BLaER1 treated with 17β-estradiol and CSF1 and Interleukin-3, amounts not matched to agents 10 nM and 100 nM (cell line): Measurements from ENCODE around the gene PHF19.

ENCODE experiments used
- H3K27ac ChIP-seq, 11 experiments: shearing (Covaris generic); formaldehyde crosslinking; 2 replicates each; pipeline ENCODE4 v1.8.1; 2022
- H3K27me3 ChIP-seq, 11 experiments: shearing (Covaris generic); formaldehyde crosslinking; 2 replicates each; pipeline ENCODE4 v1.8.1; 2022
- H3K36me3 ChIP-seq, 11 experiments: shearing (Covaris generic); formaldehyde crosslinking; 2 replicates each; pipeline ENCODE4 v1.8.1; 2022
- H3K4me1 ChIP-seq, 10 experiments: shearing (Covaris generic); formaldehyde crosslinking; 2 replicates each; pipeline ENCODE4 v1.8.1; 2022
- H3K4me2 ChIP-seq, 11 experiments: shearing (Covaris generic); formaldehyde crosslinking; 2 replicates each; pipeline ENCODE4 v1.8.1; 2022
- H3K4me3 ChIP-seq, 10 experiments: shearing (Covaris generic); formaldehyde crosslinking; 2 replicates each; pipeline ENCODE4 v1.8.1; 2022
- H3K9ac ChIP-seq, 11 experiments: shearing (Covaris generic); formaldehyde crosslinking; 2 replicates each; pipeline ENCODE4 v1.8.1; 2022
- H3K9me3 ChIP-seq, 11 experiments: shearing (Covaris generic); formaldehyde crosslinking; replicated peaks in 1 of 11; 2 replicates each; pipeline ENCODE4 v1.8.1; 2022
- H4K20me1 ChIP-seq, 11 experiments: shearing (Covaris generic); formaldehyde crosslinking; 2 replicates each; pipeline ENCODE4 v1.8.1; 2022
- Cebpa-rat ChIP-seq, 11 experiments: shearing (Covaris generic); IDR thresholded peaks; 2 replicates each; pipeline ENCODE4 v1.8.1; 2022

The PHF19 gene

DNA sequence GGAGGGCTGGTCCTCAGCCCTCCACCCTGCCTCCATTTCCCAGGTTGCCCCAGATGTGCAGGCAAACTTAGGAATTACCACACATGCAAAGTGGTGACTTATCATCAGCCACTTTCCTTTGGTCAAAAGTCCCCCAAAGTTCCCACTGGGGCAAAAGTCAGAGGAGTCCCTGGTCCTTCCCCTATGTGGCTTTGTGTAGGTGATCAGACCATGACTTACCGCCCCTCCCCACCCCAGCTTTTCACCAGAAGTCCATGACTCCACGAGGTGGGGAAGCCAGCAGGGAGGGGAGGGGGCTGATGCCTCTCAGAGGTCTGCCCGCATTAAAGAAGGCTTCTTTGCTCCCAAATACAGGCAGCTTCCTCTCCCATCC, 43.8 kb upstream of the PHF19 start:
- Histone ChIP-seq H3K9ac (no peak overlapping the region), H3K4me3 (no peak overlapping the region), H3K9me3 (peaks cover 0 to 6% (median 0%) of the 10 kb centered on the region in 11 experiments; a peak in 4 of 22 replicates), H3K4me2 (peak overlapping the region; percentile 2 to 64 (median 38); a peak in 17 of 22 replicates), H3K27me3 (no peaks in the 10 kb centered on the region), H4K20me1 (no peaks in the 10 kb centered on the region), H3K27ac (peak overlapping the region in 1 of 11 experiments; percentile 1; a peak in 1 of 22 replicates), H3K36me3 (peaks cover 0 to 6% (median 0%) of the 10 kb centered on the region in 11 experiments; a peak in 2 of 22 replicates), H3K4me1 (peaks cover 28 to 46% (median 32%) of the 10 kb centered on the region in 10 experiments)
- no peak for TF ChIP-seq Cebpa-rat (IDR thresholded peaks at IDR 0.05)

DNA sequence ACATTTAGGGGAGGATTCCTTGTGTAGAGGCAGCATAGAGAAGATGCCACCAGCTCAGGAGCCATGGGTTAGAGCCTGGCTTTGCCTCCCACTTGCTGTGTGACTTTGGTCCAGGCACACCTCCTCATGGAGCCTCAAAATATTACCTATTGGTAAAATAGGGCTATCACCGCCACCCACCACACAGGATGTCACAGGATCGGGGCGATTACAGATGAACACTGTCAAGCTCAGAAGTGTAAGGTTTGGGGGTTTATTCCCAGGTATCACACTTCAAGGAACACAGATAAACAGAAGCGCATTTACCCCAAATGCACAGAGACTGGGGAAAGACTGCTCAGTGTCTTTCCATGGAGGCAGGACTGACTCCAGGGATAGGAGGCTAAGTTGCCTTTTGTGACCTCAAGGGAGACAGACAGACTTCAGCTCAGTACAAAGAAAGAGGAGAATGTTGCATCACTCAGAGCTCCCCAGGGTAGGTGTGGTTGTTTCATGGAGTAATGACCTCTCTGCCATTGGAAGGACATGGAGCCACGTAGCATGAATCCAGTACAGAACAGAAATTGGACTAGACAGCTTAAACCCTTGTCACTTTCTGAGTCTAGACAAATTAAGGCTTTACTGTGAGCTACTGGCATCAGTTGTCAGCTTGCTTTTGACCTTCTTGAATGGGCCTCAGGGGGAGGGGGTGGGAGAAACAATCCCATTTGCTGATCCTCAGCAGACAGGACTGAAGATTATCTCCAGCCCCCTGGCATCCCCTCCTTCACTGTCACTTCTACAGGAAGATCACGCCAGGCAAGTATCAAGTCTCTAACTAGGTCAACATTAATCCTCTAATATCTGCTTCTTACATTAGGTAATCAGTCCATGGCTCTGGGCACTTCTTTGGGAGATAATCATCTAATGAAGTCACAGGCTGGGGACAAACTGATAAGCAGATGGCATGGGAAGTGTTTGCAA, 43.1 kb upstream of the PHF19 start:
- Histone ChIP-seq H3K9me3 (peaks cover 0 to 6% (median 0%) of the 10 kb centered on the region in 11 experiments; a peak in 4 of 22 replicates), H3K4me3 (no peak overlapping the region), H3K27me3 (no peaks in the 10 kb centered on the region), H3K36me3 (peaks cover 0 to 6% (median 0%) of the 10 kb centered on the region in 11 experiments; a peak in 2 of 22 replicates), H4K20me1 (no peaks in the 10 kb centered on the region), H3K27ac (peak overlapping the region in 2 of 11 experiments; percentile 1 to 11; a peak in 1 of 22 replicates), H3K4me2 (peak overlapping the region; percentile 2 to 64 (median 38); a peak in 20 of 22 replicates), H3K9ac (peak overlapping the region in 1 of 11 experiments; percentile 17; a peak in 1 of 22 replicates), H3K4me1 (peaks cover 21 to 40% (median 25%) of the 10 kb centered on the region in 10 experiments)
- 0 out of 22 replicates have a peak, but pooled peaks of 1 of the 11 experiments have one; percentile 17 for TF ChIP-seq Cebpa-rat (IDR thresholded peaks at IDR 0.05)

DNA sequence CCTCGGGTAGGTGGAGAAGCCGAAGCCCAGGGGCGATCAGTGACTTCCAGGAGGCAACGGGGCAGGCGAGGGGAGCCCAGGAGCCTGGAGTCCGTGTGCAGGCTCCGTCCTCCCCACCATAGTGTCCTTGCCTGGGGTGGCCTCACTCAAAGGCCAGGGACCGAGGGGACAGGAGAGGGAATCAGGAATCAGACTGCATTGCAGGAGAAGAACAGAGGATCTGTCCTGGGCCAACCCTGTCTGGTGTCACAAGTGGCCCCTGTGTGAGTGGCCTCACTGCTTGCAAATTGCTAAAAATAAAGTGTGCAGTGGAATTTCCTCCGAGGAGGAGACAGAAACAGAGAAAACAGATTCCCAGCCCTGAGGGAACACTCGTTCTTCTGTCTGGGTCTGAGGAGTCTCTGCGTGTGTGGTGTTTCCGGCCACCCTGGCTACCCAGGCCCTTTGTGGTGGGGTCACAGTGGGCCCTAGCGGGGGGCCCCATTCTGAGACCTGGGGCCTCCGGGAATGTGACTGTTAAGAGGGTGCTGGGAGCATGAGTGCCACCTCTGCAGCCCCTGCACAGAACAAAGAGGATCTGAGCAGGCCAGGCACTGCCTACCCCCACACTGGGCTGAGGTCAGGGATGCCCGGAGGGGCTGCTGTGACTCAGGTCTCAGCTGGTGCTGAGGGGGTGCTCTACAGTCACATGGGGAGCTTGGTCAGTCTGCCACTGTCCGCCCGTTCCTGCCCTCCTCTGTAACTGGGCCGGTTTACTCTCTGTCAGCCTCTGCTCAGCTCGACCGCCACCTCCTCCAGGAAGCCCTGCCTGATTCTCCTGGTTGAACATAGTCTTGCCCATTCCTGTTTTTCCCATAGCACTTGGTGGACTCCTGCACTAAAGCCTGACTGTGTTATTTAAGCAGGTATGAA, 42.2 kb upstream of the PHF19 start:
- Histone ChIP-seq H3K27ac (0 out of 22 replicates have a peak overlapping the region, but pooled peaks of 1 of the 11 experiments have one; percentile 11), H3K27me3 (no peaks in the 10 kb centered on the region), H4K20me1 (no peaks in the 10 kb centered on the region), H3K36me3 (peaks cover 0 to 6% (median 0%) of the 10 kb centered on the region in 11 experiments; a peak in 2 of 22 replicates), H3K4me2 (peak overlapping the region in 6 of 11 experiments; percentile 2 to 61 (median 40); a peak in 4 of 22 replicates), H3K9me3 (peaks cover 0 to 6% (median 0%) of the 10 kb centered on the region in 11 experiments; a peak in 4 of 22 replicates), H3K4me3 (no peak overlapping the region), H3K4me1 (peaks cover 14 to 33% (median 17%) of the 10 kb centered on the region in 10 experiments; a peak in 19 of 20 replicates), H3K9ac (peak overlapping the region in 1 of 11 experiments; percentile 17; a peak in 2 of 22 replicates)
- TF ChIP-seq Cebpa-rat (IDR thresholded peaks at IDR 0.05), result no peak

- Histone ChIP-seq H3K4me3 (no peak overlapping the region), H4K20me1 (no peaks in the 10 kb centered on the region), H3K4me1 (peaks cover 14 to 33% (median 17%) of the 10 kb centered on the region in 10 experiments; a peak in 19 of 20 replicates), H3K4me2 (no peak overlapping the region), H3K27ac (no peak overlapping the region), H3K9me3 (peaks cover 0 to 6% (median 0%) of the 10 kb centered on the region in 11 experiments; a peak in 4 of 22 replicates), H3K9ac (no peak overlapping the region), H3K27me3 (no peaks in the 10 kb centered on the region), H3K36me3 (peaks cover 0 to 6% (median 0%) of the 10 kb centered on the region in 11 experiments; a peak in 3 of 22 replicates)
- no peak for TF ChIP-seq Cebpa-rat (IDR thresholded peaks at IDR 0.05)
Measured at GRCh38 chr9:120917929-120918762, 41.2 kb upstream of the PHF19 start.

DNA sequence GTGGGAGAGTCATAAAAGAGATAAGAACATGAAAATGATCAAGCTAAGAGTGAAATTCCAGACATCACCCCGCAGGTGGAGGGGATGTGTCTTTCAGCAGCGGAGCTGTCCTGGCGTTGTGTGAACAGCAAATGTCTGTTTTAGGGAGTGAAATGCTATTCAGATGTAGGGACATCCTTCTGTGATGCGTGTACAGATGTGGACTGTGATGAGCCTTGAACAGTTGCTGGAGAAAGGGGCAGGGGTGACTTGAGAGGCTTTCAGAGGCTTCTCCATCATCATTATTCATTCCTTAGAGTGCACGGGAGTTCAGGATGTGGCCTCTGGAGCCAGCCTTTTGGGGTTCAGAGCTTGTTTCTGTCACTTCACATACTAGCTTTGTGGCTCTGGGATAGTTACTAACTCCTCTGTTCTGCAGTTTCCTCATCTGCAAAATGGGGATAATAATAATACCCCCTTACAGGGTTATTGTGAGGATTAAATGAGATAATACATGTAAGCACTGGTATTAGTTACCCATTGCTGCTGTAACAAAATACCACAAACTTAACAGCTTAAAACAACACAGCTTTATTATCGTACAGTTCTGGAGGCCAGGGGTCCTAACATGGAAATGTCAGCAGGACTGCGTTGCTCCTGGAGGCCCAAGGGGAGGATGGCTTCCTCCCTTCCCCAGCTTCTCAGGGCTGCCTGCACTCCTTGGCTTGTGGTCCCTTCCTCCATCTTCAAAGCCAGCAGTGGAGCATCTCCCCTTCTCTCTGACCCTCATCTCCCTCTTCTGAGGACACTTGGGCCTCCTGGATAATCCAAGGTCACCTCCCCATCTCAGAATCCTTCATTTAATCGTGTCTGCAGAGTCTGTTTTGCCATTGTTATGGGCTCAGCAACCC, 40.2 kb upstream of the PHF19 start:
- H3K36me3 ChIP-seq, result peaks cover 0 to 6% (median 0%) of the 10 kb centered on the region in 11 experiments; a peak in 3 of 22 replicates
- no peaks in the 10 kb centered on the region for H3K27me3 ChIP-seq
- H3K9me3 ChIP-seq, result peaks cover 0 to 6% (median 0%) of the 10 kb centered on the region in 11 experiments; a peak in 4 of 22 replicates
- peaks cover 14 to 33% (median 17%) of the 10 kb centered on the region in 10 experiments; a peak in 19 of 20 replicates for H3K4me1 ChIP-seq
- H3K4me2 ChIP-seq, result no peak overlapping the region
- H3K4me3 ChIP-seq, result no peak overlapping the region
- no peaks in the 10 kb centered on the region for H4K20me1 ChIP-seq
- TF ChIP-seq Cebpa-rat (IDR thresholded peaks at IDR 0.05), result no peak
- no peak overlapping the region for H3K9ac ChIP-seq
- H3K27ac ChIP-seq, result no peak overlapping the region

- Histone ChIP-seq H3K4me1 (peaks cover 14 to 29% (median 17%) of the 10 kb centered on the region in 10 experiments; a peak in 19 of 20 replicates), H3K4me3 (no peak overlapping the region), H3K27ac (no peak overlapping the region), H3K9ac (no peak overlapping the region), H3K36me3 (peaks cover 0 to 6% (median 0%) of the 10 kb centered on the region in 11 experiments; a peak in 3 of 22 replicates), H3K9me3 (peaks cover 0 to 6% (median 0%) of the 10 kb centered on the region in 11 experiments; a peak in 4 of 22 replicates), H3K27me3 (no peaks in the 10 kb centered on the region), H3K4me2 (no peak overlapping the region), H4K20me1 (no peaks in the 10 kb centered on the region)
- TF ChIP-seq Cebpa-rat (IDR thresholded peaks at IDR 0.05), result no peak
Measured at GRCh38 chr9:120916588-120916987, 39.6 kb upstream of the PHF19 start.
